HCT116 (cell line): ENCODE measurements around the gene PLEKHJ1. TPM values are rescaled to one million over a fixed set of nuclear protein-coding genes. Genes with fewer than 3 reads are reported as not detected.

Source experiments
- ATAC-seq: fragments of 200-7000 bp; cut with Tn5 transposase; 2 replicates; pipeline ENCODE4 v1.9.1; 2020; ENCODE audit warnings: mild to moderate bottlenecking, moderate library complexity
- BruUV-seq: library from RNA; stranded (reverse); fragments of 400-500 nt; replicated peaks from 2 replicates; lab custom pipeline; 2021; lab: Mats Ljungman, UMichigan
- CTCF ChIA-PET: fragments of 300-600 bp; sonication (Branson Sonifier 250); formaldehyde crosslinking; loops from one replicate; lab custom pipeline; 2021; ENCODE audit warnings: antibody characterized with exemption; lab: Charles Lee
- POLR2A ChIA-PET: fragments of 300-600, 350-600 bp; sonication (Branson Sonifier 250); formaldehyde crosslinking; loops from one replicate; lab custom pipeline; 2021; ENCODE audit warnings: antibody characterized with exemption; lab: Charles Lee
- RAD21 ChIA-PET, 2 experiments: fragments of 300-600 bp; sonication (Branson Sonifier 250); formaldehyde crosslinking; loops; one replicate each; lab custom pipeline; 2023; ENCODE audit warnings: low total read pairs in 2 of 2; ENCODE audit not compliant: uncharacterized antibody in 2 of 2, unreplicated experiment in 2 of 2, low non-redundant PET in 1 of 2; lab: Charles Lee
- DNase-seq: peaks from one replicate; pipeline ENCODE4 v3.0.0-alpha.2; 2010; ENCODE audit warnings: low read depth, low spot score
- H2AFZ ChIP-seq: fragments of 200-600 bp; shearing (Covaris generic), sonication (generic); 2 replicates; pipeline ENCODE4 v1.6.1; 2017; ENCODE audit warnings: low read depth, mixed run types, mixed read lengths, antibody characterized with exemption, low read length; ENCODE audit not compliant: poor library complexity, severe bottlenecking
- H3K27ac ChIP-seq: 2 replicates; pipeline ENCODE4 v1.5.1; 2012; ENCODE audit warnings: low read depth, low read length
- H3K27me3 ChIP-seq: fragments of 200-600 bp; sonication (generic); 2 replicates; pipeline ENCODE4 v1.6.1; 2016; ENCODE audit warnings: mixed run types, low read length, mixed read lengths; ENCODE audit not compliant: insufficient read depth
- H3K36me3 ChIP-seq, 2 experiments: fragments of 200-500 bp in 1 of 2; fragments of 200-600 bp in 1 of 2; sonication (Bioruptor generic) in 1 of 2; sonication (generic) in 1 of 2; 2 replicates each; pipeline versions ENCODE4 v1.5.1 to v1.6.1; 2014 to 2016; ENCODE audit warnings: low read length in 2 of 2, inconsistent platforms in 1 of 2, mixed read lengths in 1 of 2, mixed run types in 1 of 2; ENCODE audit not compliant: insufficient read depth in 2 of 2, control insufficient read depth in 1 of 2
- H3K4me1 ChIP-seq, 2 experiments: fragments of 200-600 bp in 1 of 2; sonication (generic) in 1 of 2; 2 replicates each; pipeline versions ENCODE4 v1.5.1 to v1.6.1; 2012 to 2017; ENCODE audit warnings: low read length in 2 of 2, inconsistent platforms in 1 of 2, mild to moderate bottlenecking in 1 of 2, mixed read lengths in 1 of 2, mixed run types in 1 of 2, moderate library complexity in 1 of 2; ENCODE audit not compliant: insufficient read depth in 2 of 2, control insufficient read depth in 1 of 2
- H3K4me2 ChIP-seq: fragments of 200-600 bp; sonication (generic); 2 replicates; pipeline ENCODE4 v1.6.1; 2017; ENCODE audit warnings: mixed run types, low read length, mixed read lengths
- H3K4me3 ChIP-seq, 2 experiments: fragments of 200-600 bp in 1 of 2; sonication (generic) in 1 of 2; replicated peaks in 1 of 2; 2 replicates each; pipeline ENCODE4 v1.5.1; 2011 to 2016; ENCODE audit warnings: low read length in 2 of 2, control low read depth in 1 of 2, low read depth in 1 of 2, mild to moderate bottlenecking in 1 of 2, mixed read lengths in 1 of 2, mixed run types in 1 of 2
- H3K79me2 ChIP-seq: fragments of 200-600 bp; sonication (generic); 2 replicates; pipeline ENCODE4 v1.6.1; 2017; ENCODE audit warnings: mild to moderate bottlenecking, mixed run types, low read length, moderate library complexity, mixed read lengths; ENCODE audit not compliant: insufficient read depth
- H3K9ac ChIP-seq: fragments of 200-600 bp; sonication (generic); 2 replicates; pipeline ENCODE4 v1.6.1; 2016; ENCODE audit warnings: low read length, mixed read lengths
- H3K9me2 ChIP-seq: fragments of 200-600 bp; sonication (generic), shearing (Covaris generic); 2 replicates; pipeline ENCODE4 v1.6.1; 2017; ENCODE audit warnings: mixed run types, mild to moderate bottlenecking, moderate library complexity; ENCODE audit not compliant: insufficient read depth
- H3K9me3 ChIP-seq, 2 experiments: fragments of 200-500 bp in 1 of 2; fragments of 200-600 bp in 1 of 2; sonication (Bioruptor generic) in 1 of 2; sonication (generic) in 1 of 2; 2 replicates each; pipeline ENCODE4 v1.6.1; 2014 to 2017; ENCODE audit warnings: low read length in 2 of 2, mixed read lengths in 2 of 2, inconsistent platforms in 1 of 2, low read depth in 1 of 2, mild to moderate bottlenecking in 1 of 2, mixed run types in 1 of 2, moderate library complexity in 1 of 2; ENCODE audit not compliant: control insufficient read depth in 1 of 2, insufficient read depth in 1 of 2
- H4K20me1 ChIP-seq: fragments of 200-600 bp; sonication (generic), shearing (Covaris generic); 2 replicates; pipeline ENCODE4 v1.6.1; 2017; ENCODE audit warnings: mixed run types, mild to moderate bottlenecking, moderate library complexity; ENCODE audit not compliant: insufficient read depth
- CTCF ChIP-seq, 3 experiments: fragments of 200-600 bp in 1 of 3; sonication (generic) in 1 of 3; IDR thresholded peaks in 2 of 3; conservative IDR thresholded peaks in 1 of 3; 2 replicates each; pipeline ENCODE4 v1.5.1; 2012 to 2017; ENCODE audit warnings: low read depth in 2 of 3, low read length in 2 of 3, antibody characterized with exemption in 1 of 3, borderline replicate concordance in 1 of 3, control low read depth in 1 of 3, mild to moderate bottlenecking in 1 of 3, mixed read lengths in 1 of 3, mixed run types in 1 of 3, moderate library complexity in 1 of 3; ENCODE audit not compliant: insufficient read depth in 1 of 3
- EGR1 ChIP-seq: IDR thresholded peaks from 2 replicates; pipeline ENCODE4 v1.6.1; 2012; ENCODE audit warnings: low read depth
- EZH2 ChIP-seq: fragments of 200-600 bp; sonication (generic); IDR thresholded peaks from 2 replicates; pipeline ENCODE4 v1.6.1; 2017; ENCODE audit warnings: antibody characterized with exemption, mixed run types
- EZH2phosphoT487 ChIP-seq: fragments of 200-600 bp; IDR thresholded peaks from 2 replicates; pipeline ENCODE4 v1.6.1; 2018; ENCODE audit warnings: antibody characterized with exemption, borderline replicate concordance
- JUND ChIP-seq: IDR thresholded peaks from 2 replicates; pipeline ENCODE4 v1.6.1; 2012
- MAX ChIP-seq: IDR thresholded peaks from 2 replicates; pipeline ENCODE4 v1.6.1; 2012
- POLR2A ChIP-seq: IDR thresholded peaks from 2 replicates; pipeline ENCODE4 v1.7.0; 2011; ENCODE audit warnings: borderline replicate concordance; ENCODE audit not compliant: insufficient read depth, insufficient read length; ENCODE audit errors: extremely low read depth
- RAD21 ChIP-seq: IDR thresholded peaks from 2 replicates; pipeline ENCODE4 v1.6.1; 2012; ENCODE audit warnings: low read depth, mild to moderate bottlenecking
- SIN3A ChIP-seq: IDR thresholded peaks from 2 replicates; pipeline ENCODE4 v1.6.1; 2012; ENCODE audit warnings: low read depth
- SP1 ChIP-seq: IDR thresholded peaks from 2 replicates; pipeline ENCODE4 v1.6.1; 2012; ENCODE audit warnings: low read depth
- TCF7L2 ChIP-seq: IDR thresholded peaks from 2 replicates; pipeline ENCODE4 v1.7.0; 2011; ENCODE audit warnings: borderline replicate concordance, inconsistent platforms; ENCODE audit not compliant: insufficient read depth, insufficient read length; ENCODE audit errors: extremely low read depth
- intact Hi-C: fragments of 100-400 bp; cut with micrococcal nuclease; formaldehyde crosslinking; loops from 2 replicates; pipeline ENCODE4 v1.10.0; 2022
- total RNA-seq: library from RNA; stranded (reverse); gene quantifications from one replicate; pipeline ENCODE4 v1.2.1, GENCODE V29; 2021; ENCODE audit not compliant: unreplicated experiment
- TF ChIP-seq, protein P1 (sequence below): IDR thresholded peaks from 2 replicates; pipeline ENCODE4 v1.6.1; 2011; ENCODE audit warnings: mild to moderate bottlenecking, low read length, moderate library complexity; ENCODE audit not compliant: insufficient replicate concordance; ENCODE audit errors: extremely low read depth

PLEKHJ1 gene
- total RNA-seq, 1 experiment from 2014 or later: 88.2 TPM

GRCh38 chr19:2185734-2186070 is 50.4 kb downstream of the PLEKHJ1 start:
- TF ChIP-seq, protein P1, sequence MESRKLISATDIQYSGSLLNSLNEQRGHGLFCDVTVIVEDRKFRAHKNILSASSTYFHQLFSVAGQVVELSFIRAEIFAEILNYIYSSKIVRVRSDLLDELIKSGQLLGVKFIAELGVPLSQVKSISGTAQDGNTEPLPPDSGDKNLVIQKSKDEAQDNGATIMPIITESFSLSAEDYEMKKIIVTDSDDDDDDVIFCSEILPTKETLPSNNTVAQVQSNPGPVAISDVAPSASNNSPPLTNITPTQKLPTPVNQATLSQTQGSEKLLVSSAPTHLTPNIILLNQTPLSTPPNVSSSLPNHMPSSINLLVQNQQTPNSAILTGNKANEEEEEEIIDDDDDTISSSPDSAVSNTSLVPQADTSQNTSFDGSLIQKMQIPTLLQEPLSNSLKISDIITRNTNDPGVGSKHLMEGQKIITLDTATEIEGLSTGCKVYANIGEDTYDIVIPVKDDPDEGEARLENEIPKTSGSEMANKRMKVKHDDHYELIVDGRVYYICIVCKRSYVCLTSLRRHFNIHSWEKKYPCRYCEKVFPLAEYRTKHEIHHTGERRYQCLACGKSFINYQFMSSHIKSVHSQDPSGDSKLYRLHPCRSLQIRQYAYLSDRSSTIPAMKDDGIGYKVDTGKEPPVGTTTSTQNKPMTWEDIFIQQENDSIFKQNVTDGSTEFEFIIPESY: no peak
- no peak for TF ChIP-seq EZH2
- TF ChIP-seq JUND: no peak
- no peak for TF ChIP-seq SIN3A
- TF ChIP-seq RAD21: no peak
- TF ChIP-seq EGR1: no peak
- no peak for TF ChIP-seq EZH2phosphoT487
- TF ChIP-seq SP1: no peak
- no peak overlapping the region for H2AFZ ChIP-seq
- no peaks in the 10 kb centered on the region for H4K20me1 ChIP-seq
- POLR2A ChIA-PET: no interaction called here
- no peak for DNase-seq
- RAD21 ChIA-PET: no interaction called here
- H3K4me1 ChIP-seq: no peaks in the 10 kb centered on the region
- CTCF ChIA-PET: no interaction called here
- H3K27me3 ChIP-seq: no peaks in the 10 kb centered on the region
- no peak overlapping the region for H3K4me3 ChIP-seq
- no peak overlapping the region for H3K4me2 ChIP-seq
- no peaks in the 10 kb centered on the region for H3K9me3 ChIP-seq
- H3K27ac ChIP-seq: no peak overlapping the region
- no peaks in the 10 kb centered on the region for H3K9me2 ChIP-seq
- intact Hi-C loops: no loop called here
- H3K36me3 ChIP-seq: peaks cover 21 to 36% of the 10 kb centered on the region in 2 experiments; a peak in 3 of 4 replicates
- H3K9ac ChIP-seq: no peak overlapping the region
- H3K79me2 ChIP-seq: peaks cover 85% of the 10 kb centered on the region
- ATAC-seq: no peak
- no TSS peak for BruUV-seq

DNA sequence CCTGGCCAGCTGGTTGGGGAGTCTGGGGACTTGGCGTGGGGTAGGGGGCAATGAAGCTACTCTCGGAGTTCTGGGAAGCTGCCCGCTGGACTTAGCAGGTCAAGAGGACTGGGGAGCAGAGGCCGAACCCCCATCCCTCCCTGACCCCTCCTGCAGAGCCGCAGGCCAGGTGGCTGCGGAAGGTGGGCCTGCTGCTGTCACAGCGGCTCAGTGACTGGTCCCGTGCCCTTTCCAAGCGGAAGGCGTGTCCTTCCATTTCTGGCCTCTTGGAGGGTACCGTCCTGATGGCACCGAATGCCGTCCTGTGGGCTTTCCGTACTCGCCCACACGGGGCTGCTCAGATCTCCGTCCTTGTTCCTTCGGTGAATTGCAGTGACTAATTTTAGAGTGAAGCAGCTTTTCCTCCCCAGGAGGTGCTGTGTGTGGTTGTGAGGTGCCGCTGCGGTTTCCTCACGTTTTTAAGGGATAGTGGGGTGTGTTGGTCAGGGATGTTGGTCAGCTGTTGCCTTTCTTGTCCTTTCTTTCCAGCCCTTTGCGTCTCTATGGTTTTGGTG is 51.6 kb downstream of the PLEKHJ1 start:
- peaks cover 22 to 41% of the 10 kb centered on the region in 2 experiments; a peak in 3 of 4 replicates for H3K36me3 ChIP-seq
- no peak; the same call in 1 of the 2 replicates for ATAC-seq

More for the DNA sequence above, 51.6 kb downstream of the PLEKHJ1 start:
- DNase-seq: no peak
- Histone ChIP-seq H3K27ac (no peak overlapping the region), H3K9ac (no peak overlapping the region), H4K20me1 (no peaks in the 10 kb centered on the region), H3K27me3 (no peaks in the 10 kb centered on the region), H3K9me2 (no peaks in the 10 kb centered on the region), H3K9me3 (no peaks in the 10 kb centered on the region), H3K4me2 (no peak overlapping the region), H3K79me2 (peaks cover 91% of the 10 kb centered on the region), H3K4me1 (no peaks in the 10 kb centered on the region), H2AFZ (no peak overlapping the region), H3K4me3 (no peak overlapping the region)
- intact Hi-C loops: no loop called here
- BruUV-seq: no TSS peak
- ChIA-PET CTCF (no interaction called here), POLR2A (no interaction called here), RAD21 (no interaction called here)
- TF ChIP-seq POLR2A: no peak
- TF ChIP-seq CTCF (IDR thresholded peaks at IDR 0.05 in 2 of 3, conservative IDR thresholded peaks at IDR 0.05 in 1 of 3; ENCODE audit: borderline replicate concordance in 1 of 3, insufficient read depth in 1 of 3, low read depth in 2 of 3, low read length in 2 of 3): no peak
- no peak for TF ChIP-seq TCF7L2
- TF ChIP-seq MAX: no peak
- no peak for TF ChIP-seq JUND
